Adrenal gland (tissue), 12 donors: Measurements from ENCODE around the gene MBD3L2. TPM values are rescaled to one million over a fixed set of nuclear protein-coding genes. Genes with fewer than 3 reads are reported as not detected.

Source experiments
- DNase-seq, 7 donors: peaks; one replicate each; pipeline ENCODE4 v3.0.0-alpha.2; 2019 to 2020
- H3K27ac ChIP-seq, 5 donors: fragments of 200-600 bp; sonication (generic) in 4 of 5; 1 replicate in 3 of 5; 2 replicates in 2 of 5; pipeline versions ENCODE4 v1.5.1 to v1.8.0; 2016 to 2020; ENCODE audit warnings: mild to moderate bottlenecking in 1 of 5
- H3K27me3 ChIP-seq: fragments of 200-600 bp; 2 replicates; pipeline ENCODE4 v1.8.0; 2021
- H3K36me3 ChIP-seq, 2 donors: fragments of 200-600 bp; replicated peaks in 1 of 2; 1 replicate in 1 of 2; 2 replicates in 1 of 2; pipeline versions ENCODE4 v1.5.1 to v1.8.0; 2018 to 2022
- H3K4me1 ChIP-seq, 2 donors: fragments of 200-600 bp; replicated peaks in 1 of 2; 1 replicate in 1 of 2; 2 replicates in 1 of 2; pipeline versions ENCODE4 v1.5.1 to v1.8.0; 2018 to 2021
- H3K4me3 ChIP-seq, 4 donors: fragments of 200-600 bp; sonication (generic) in 3 of 4; one replicate each; pipeline ENCODE4 v1.5.1; 2016 to 2018
- H3K9me3 ChIP-seq, 3 donors: fragments of 200-600 bp; sonication (generic) in 1 of 3; replicated peaks in 1 of 3; 1 replicate in 2 of 3; 2 replicates in 1 of 3; pipeline versions ENCODE4 v1.5.1 to v1.8.0; 2016 to 2021
- POLR2A ChIP-seq, 2 donors: fragments of 450-650 bp; IDR thresholded peaks; one replicate each; pipeline ENCODE4 v1.6.1; 2017; ENCODE audit warnings: antibody characterized with exemption in 2 of 2, mild to moderate bottlenecking in 2 of 2, moderate library complexity in 1 of 2
- WGBS, 4 donors: extraction: QIAGEN DNeasy Blood & Tissue Kit in 2 of 4; methylation state at CpG; one replicate each; pipeline versions ENCODE4 v1.1.5 to v1.1.7; 2013 to 2017; 5-methylcytosine and 5-hydroxymethylcytosine counted together
- intact Hi-C, 2 donors: fragments of 100-400 bp; cut with DNase I; formaldehyde crosslinking; loops; one replicate each; pipeline versions ENCODE4 v1.14.1 to v1.15.0; 2022 to 2023
- polyA plus RNA-seq, 3 donors: library from polyadenylated mRNA; stranded (reverse); fragments of 200-250 nt in 2 of 3; fragments of 350-450 nt in 1 of 3; fragmentation: Illumina TruSeq in 1 of 3; extraction: RNeasy Lipid Tissue Mini Kit (QIAGEN cat#74804) in 1 of 3; gene quantifications; one replicate each; pipeline ENCODE4 v1.2.3, GENCODE V29; 2013 to 2014
- total RNA-seq, 9 donors: library from RNA; depleted of rRNA in 4 of 9; stranded (reverse); fragments of >200 nt in 4 of 9; fragments of 120-200 nt in 1 of 9; fragmentation: NEBNext Ultra II Directional in 1 of 9; extraction: Animal tissue kit (Norgen Biotek cat#: 25700) in 1 of 9; gene quantifications; one replicate each; pipeline versions ENCODE4 v1.1.0 to v1.2.4, GENCODE V29; 2013 to 2023
- TF ChIP-seq, protein P1 (sequence below), 6 experiments: fragments of 450-650 bp in 4 of 6; fragments of 200-600 bp in 2 of 6; sonication (generic) in 1 of 6; IDR thresholded peaks; 1 replicate in 5 of 6; 2 replicates in 1 of 6; pipeline versions ENCODE4 v1.5.1 to v1.8.0; 2016 to 2021; ENCODE audit warnings: antibody characterized with exemption in 6 of 6, mild to moderate bottlenecking in 2 of 6, moderate library complexity in 1 of 6
- donor health status: healthy with polysubstance abuse.
- donor health status: Bipolar disorder and iron deficiency.
- donor health status: DM: yes; HTN: yes; CAD: no.
- donor health status: DM: no; HTN: no; CAD: no.
- donor health status: DM: no; HTN: no; CAD: no.
- donor health status: DM: yes; HTN: yes; CAD: no.

Gene MBD3L2
- total and polyA plus RNA-seq, 12 donors = not detected

- no peaks in the 10 kb centered on the region for H3K27me3 ChIP-seq
- peak in 1 of 2 donors; percentile 56 for TF ChIP-seq POLR2A (IDR thresholded peaks at IDR 0.05)
- TF ChIP-seq, protein P1, sequence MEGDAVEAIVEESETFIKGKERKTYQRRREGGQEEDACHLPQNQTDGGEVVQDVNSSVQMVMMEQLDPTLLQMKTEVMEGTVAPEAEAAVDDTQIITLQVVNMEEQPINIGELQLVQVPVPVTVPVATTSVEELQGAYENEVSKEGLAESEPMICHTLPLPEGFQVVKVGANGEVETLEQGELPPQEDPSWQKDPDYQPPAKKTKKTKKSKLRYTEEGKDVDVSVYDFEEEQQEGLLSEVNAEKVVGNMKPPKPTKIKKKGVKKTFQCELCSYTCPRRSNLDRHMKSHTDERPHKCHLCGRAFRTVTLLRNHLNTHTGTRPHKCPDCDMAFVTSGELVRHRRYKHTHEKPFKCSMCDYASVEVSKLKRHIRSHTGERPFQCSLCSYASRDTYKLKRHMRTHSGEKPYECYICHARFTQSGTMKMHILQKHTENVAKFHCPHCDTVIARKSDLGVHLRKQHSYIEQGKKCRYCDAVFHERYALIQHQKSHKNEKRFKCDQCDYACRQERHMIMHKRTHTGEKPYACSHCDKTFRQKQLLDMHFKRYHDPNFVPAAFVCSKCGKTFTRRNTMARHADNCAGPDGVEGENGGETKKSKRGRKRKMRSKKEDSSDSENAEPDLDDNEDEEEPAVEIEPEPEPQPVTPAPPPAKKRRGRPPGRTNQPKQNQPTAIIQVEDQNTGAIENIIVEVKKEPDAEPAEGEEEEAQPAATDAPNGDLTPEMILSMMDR (IDR thresholded peaks at IDR 0.05) = no peak
- WGBS, 4 donors = 1 to 3% (median 1%) methylated on average over 17 to 56 of the region's 56 CpGs
- peak within 1 kb of the TSS; percentile 65 to 90 (median 71) for H3K4me3 ChIP-seq
- DNase-seq = peak; percentile 98 to 100 (median 99)
- intact Hi-C loops = no loop called here
- peaks cover 0 to 32% of the 10 kb centered on the region in 2 donors for H3K36me3 ChIP-seq
- no peaks in the 10 kb centered on the region for H3K9me3 ChIP-seq
- peaks cover 5 to 14% of the 10 kb centered on the region in 2 donors for H3K4me1 ChIP-seq
- H3K27ac ChIP-seq = peak within 1 kb of the TSS; percentile 17 to 78 (median 74)
Observed at GRCh38 chr19:7069042-7069903, 20.2 kb downstream of the MBD3L2 start, which contains the start of gene ZNF557. TSS of gene ZNF557 (plus strand) at chr19:7069703. CDS start at chr19:7075075, 5,372 bp downstream.

DNA sequence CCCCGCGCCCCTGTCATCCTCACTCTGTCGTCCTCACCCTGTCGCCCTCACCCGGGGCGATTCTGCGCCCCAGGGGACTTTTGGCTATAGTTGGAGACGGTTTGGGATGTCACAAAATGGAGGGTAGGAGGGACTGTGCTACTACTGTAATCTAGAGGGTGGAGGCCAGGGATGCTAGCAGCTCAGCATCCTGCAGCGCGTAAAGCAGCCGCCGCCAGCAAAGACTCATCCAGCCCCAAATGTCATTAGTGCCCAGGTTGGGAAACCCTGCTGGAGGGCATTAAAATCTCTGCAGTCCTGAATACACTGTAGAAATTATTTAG is 20.7 kb downstream of the MBD3L2 start:
- Histone ChIP-seq H3K4me3 (peak overlapping the region; percentile 65 to 90 (median 71)), H3K36me3 (peaks cover 0 to 35% of the 10 kb centered on the region in 2 donors), H3K27ac (peak overlapping the region; percentile 17 to 78 (median 74)), H3K27me3 (no peaks in the 10 kb centered on the region), H3K9me3 (no peaks in the 10 kb centered on the region), H3K4me1 (peaks cover 5 to 14% of the 10 kb centered on the region in 2 donors)
- intact Hi-C loops = no loop called here
- TF ChIP-seq POLR2A (IDR thresholded peaks at IDR 0.05) = no peak
- TF ChIP-seq, protein P1 (IDR thresholded peaks at IDR 0.05) = no peak
- 0 to 2% (median 0%) methylated on average over 2 to 12 of the region's 12 CpGs for WGBS, 4 donors
- DNase-seq = no peak

GRCh38 chr19:7072541-7072940 is 23.4 kb downstream of the MBD3L2 start:
- WGBS, 4 donors = 92 to 97% (median 95%) methylated on average over 6 of the region's 6 CpGs
- peaks cover 0 to 6% (median 3%) of the 10 kb centered on the region in 3 donors for H3K9me3 ChIP-seq
- DNase-seq = no peak
- H3K4me1 ChIP-seq = peaks cover 5 to 14% of the 10 kb centered on the region in 2 donors
- intact Hi-C loops = no loop called here
- H3K27me3 ChIP-seq = no peaks in the 10 kb centered on the region
- no peak for TF ChIP-seq POLR2A (IDR thresholded peaks at IDR 0.05)
- TF ChIP-seq, protein P1 (IDR thresholded peaks at IDR 0.05) = no peak
- H3K4me3 ChIP-seq = no peak overlapping the region
- no peak overlapping the region for H3K27ac ChIP-seq
- peaks cover 0 to 62% of the 10 kb centered on the region in 2 donors for H3K36me3 ChIP-seq

GRCh38 chr19:7074705-7075282 is 25.7 kb downstream of the MBD3L2 start:
- Histone ChIP-seq H3K4me1 (peaks cover 5 to 14% of the 10 kb centered on the region in 2 donors), H3K27ac (no peak overlapping the region), H3K36me3 (peaks cover 0 to 82% of the 10 kb centered on the region in 2 donors), H3K4me3 (no peak overlapping the region), H3K9me3 (peaks cover 0 to 28% (median 11%) of the 10 kb centered on the region in 3 donors), H3K27me3 (no peaks in the 10 kb centered on the region)
- peak in 1 of 7 donors; percentile 46 for DNase-seq
- intact Hi-C loops = no loop called here
- WGBS, 4 donors = 92 to 98% (median 97%) methylated on average over 16 to 27 of the region's 29 CpGs
- TF ChIP-seq, protein P1 (IDR thresholded peaks at IDR 0.05) = no peak
- no peak for TF ChIP-seq POLR2A (IDR thresholded peaks at IDR 0.05)
